Measurements from ENCODE around the gene MDP1.
A peak's percentile ranks its signal among the peaks of the same experiment; 100 is the strongest.

The MDP1 gene

DNA sequence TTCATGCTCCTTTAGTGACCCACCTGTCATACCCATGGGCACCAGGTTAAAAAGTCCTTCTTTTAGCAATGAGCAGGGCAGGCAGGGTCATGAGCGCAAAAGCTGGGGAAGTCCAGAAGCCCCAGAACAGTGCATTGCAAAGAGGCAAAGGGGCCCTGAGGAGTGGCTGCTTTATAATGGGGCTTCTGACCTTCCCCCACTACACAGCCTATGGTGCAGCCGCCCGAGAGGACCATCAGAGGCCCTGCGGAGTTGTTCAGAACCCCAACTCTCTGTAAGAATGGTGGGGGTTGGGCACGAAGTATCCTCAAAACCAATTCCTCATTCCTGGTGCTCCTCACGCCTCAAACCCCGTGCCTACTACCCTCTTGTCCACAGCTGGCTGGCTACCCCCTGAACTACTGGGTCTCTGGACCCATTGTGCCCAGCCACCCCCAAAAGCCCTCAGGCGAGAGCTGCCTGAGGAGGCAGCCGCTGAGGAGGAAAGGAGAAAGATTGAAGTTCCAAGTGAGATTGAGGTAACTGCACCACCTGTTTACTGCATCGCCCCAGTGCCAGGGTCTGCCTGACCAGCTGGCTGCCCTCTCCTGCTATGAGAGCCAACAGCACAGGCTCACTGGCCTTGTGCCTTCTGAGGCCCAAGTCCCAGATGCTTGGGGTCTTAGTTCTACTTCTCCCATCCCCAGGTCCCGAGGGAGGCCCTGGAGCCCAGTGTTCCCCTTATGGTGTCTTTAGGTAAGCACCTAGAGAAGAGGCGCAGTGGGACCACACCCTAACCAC, 37.3 kb downstream of the MDP1 start:
- no peak for DNase-seq

DNA sequence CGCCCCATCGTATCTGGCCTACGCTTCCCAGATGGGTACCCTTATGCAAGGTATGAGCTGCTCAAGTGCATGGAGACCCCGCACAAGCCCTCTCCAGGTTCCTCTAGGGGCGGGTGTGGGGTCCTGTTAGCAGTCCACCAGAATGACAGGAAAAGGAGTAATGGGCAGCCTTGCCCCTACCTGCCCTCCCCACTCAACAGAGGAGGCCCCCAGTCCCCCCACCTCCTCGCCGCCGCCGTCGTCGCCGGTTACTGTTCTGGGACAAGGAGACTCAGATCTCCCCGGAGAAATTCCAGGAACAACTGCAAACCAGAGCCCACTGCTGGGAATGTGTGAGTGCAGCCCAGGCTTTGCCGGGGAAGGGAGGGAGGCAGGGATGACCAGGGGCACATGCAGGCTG, 38.0 kb downstream of the MDP1 start:
- DNase-seq = no peak

DNA sequence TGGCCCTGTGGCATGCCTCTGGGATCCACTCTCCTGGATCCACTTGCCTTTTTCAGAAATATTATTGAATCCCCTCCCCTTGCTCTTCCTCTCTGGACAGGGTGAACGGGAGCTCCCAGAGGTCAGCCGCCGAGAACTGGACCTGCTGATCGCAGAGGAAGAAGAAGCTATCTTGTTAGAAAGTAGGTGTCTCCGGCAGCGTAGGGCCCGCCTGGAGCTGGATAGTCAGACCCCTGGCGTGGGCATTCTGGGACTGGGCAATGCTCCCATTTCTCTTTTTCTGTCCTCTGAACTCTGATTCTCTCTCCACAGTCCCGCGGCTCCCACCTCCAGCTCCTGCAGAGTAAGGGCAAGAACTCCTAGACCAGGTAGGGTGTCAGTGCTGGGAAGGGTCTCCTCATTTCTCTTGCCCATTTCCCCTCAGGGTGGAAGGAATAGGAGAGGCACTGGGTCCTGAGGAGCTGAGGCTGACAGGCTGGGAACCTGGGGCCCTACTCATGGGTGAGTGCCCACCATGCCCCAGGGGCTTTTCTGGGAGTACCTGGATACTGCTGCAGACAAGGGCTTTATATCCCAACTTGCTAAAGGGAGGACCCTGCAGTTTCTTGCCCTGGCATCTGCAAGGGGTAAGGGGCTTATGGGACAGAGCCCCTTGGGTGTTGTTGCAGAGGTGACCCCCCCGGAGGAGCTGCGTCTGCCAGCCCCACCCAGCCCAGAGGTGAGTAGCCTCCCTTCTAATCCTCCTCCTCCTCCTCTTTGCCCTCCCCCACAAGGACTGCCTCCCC, 38.6 kb downstream of the MDP1 start:
- DNase-seq = no peak

DNA sequence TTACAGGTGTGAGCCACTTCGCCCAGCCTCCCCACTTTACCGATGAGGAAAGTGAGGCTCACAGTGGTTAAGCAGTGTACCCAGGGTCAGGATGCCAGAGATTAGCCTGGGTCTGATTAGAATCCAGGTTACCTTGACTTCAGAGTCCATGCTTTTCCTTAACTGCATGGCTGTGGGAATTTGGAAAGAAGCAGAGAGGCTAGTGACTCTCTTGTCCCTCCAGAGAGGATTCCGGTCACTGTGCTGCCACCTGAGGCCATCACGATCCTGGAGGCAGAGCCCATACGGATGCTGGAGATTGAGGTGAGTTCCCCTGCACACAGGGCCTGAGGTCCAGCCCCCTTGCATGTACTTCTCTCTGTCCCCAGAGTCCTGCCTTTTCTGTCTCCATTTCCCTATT, 39.3 kb downstream of the MDP1 start:
- no peak for DNase-seq

DNA sequence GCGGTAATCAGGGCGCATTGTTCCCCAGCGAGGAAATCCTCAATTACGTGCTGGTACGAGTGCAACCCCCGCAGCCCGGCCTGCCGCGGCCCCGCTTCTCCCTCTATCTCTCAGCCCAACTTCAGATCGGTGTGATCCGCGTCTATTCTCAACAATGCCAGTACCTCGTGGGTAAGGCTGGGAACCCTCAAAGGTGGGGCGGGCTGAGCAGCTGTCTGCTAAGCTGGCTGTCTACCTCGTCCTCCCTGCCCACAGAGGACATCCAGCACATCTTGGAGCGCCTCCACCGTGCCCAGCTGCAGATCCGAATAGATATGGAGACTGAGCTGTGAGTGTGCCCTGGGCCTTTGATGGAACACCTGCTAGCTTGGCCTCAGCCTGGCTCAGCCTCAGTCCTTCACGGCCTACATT, 43.0 kb downstream of the MDP1 start:
- DNase-seq = no peak

DNA sequence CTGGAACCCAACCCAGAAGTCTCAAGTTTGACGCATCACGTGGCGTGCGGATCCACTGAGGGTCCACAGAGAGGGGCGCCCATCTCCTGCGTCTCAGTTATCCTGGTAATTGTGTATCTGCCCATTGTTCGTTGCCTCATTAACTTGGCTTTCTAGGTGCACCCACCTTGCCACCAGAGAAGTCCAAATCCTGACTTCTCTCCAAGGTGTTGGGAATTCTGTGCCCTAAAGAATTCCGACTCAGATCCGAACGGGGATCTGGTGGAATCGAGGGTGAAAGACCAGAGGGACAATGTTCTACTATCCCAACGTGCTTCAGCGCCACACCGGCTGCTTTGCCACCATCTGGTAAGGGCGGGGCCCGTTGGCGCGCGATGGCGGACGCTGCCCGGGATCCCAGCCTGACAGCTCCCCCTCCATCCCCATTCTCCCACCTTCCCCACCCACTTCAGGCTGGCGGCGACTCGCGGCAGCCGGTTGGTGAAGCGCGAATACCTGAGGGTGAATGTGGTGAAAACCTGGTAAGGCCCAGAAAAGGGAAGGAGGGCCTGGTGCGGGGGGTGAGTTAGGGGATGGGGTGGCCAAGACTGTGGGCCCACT, 43.5 kb downstream of the MDP1 start:
- no peak for DNase-seq

DNA sequence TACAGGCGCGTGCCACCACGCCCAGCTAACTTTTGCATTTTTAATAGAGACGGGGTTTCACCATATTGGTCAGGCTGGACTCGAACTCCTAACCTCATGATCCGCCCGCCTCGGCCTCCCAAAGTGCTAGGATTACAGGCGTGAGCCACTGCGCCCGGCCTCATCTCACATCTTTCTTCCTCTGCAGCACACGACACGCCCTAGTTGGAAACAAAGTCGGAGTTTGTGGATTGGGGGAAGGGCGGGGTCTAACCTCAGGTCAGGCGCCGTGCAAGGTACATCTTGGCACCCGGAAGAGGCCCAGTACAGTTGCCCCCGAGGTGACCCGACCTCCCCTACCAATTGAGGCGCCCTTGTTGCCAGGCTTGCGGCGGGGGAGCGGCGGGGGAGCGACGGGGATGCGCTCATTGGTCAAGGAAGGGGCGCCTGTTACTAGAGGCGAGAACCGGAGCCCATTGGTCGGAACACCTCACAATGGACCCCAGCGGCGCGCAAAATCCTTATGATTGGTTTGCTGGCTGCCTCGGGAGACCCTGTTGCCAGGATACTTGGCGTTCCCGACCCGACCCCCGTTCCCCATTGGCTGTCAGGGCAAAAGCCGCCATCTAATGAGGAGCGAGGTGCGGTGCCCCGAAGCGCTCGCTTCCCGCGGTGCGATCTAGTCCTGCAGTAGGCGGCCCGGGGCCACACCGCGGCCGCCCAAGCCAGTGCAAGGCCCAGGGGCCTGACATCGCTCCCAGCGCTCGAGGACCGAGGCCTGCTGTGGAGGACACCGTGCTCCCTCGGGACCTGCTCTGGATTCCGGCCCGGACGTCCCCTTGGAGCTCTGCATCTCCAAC, 44.2 kb downstream of the MDP1 start, which contains the start of gene REC8:
Gene REC8, plus strand, starts transcription at position 659 of the 839 bp plus-strand sequence. CDS start 473 bp downstream, outside the sequence.
- peak; percentile 96 for DNase-seq

DNA sequence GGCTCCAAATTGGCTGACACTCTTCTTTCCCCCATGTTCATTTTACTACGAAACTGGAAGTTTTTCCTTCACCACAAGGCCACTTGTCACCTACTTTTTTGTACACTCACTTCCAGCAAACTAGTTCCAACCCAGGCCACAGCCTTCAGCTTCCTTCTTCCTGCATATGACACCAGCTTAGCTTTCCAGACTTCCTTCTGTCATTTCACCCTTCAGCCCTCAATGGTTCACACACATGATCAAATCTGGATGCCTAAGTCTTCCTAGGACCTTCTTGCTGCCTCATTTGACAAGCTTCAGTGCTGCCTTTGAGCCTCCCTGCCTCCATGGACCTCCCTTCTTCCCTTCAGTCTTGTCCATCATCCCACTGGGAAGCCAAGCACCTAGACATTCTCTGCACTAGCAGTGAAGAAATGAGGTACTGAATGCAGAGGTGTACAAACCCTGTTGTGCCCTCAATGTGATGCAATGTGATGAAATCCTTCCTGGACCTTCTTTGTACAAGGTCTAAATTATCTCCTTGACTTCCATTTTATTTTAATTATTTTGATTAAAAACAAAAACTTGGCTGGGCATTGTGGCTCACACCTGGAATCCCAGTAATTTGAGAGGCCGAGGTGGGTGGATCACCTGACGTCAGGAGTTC, 48.3 kb downstream of the MDP1 start:
- no peak for DNase-seq

DNA sequence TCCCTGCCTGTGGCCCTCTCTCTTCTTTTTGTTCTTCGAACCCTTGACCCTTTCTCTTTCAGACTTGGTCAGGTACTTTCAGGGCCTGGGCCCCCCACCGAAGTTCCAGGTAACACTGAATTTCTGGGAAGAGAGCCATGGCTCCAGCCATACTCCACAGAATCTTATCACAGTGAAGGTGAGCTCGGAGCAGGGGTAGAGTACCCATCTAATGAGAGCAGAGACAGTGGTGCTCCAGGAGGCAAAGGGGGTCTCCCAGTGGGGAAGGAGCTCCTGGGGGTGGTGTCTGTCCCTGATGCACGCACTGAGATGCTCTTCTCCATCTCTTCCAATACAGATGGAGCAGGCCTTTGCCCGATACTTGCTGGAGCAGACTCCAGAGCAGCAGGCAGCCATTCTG, 50.1 kb downstream of the MDP1 start:
- no peak for DNase-seq

DNA sequence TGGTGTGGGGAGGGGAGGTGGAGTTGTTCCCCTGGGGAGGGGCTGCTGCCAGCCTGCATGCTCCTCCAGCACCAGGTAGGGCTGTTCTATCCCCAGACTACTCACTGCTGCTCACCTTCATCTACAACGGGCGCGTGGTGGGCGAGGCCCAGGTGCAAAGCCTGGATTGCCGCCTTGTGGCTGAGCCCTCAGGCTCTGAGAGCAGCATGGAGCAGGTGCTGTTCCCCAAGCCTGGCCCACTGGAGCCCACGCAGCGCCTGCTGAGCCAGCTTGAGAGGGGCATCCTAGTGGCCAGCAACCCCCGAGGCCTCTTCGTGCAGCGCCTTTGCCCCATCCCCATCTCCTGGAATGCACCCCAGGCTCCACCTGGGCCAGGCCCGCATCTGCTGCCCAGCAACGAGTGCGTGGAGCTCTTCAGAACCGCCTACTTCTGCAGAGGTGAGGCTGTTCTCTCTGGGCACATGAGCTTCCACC, 51.3 kb downstream of the MDP1 start:
- DNase-seq = no peak

All from retina (tissue), 1 donor.